DMS53 (cell line): ENCODE data around the gene HPCAL1.

Experiments used
- DNase-seq: peaks from one replicate; lab custom pipeline; 2025; lab: John Stamatoyannopoulos, UW

Gene HPCAL1

DNA sequence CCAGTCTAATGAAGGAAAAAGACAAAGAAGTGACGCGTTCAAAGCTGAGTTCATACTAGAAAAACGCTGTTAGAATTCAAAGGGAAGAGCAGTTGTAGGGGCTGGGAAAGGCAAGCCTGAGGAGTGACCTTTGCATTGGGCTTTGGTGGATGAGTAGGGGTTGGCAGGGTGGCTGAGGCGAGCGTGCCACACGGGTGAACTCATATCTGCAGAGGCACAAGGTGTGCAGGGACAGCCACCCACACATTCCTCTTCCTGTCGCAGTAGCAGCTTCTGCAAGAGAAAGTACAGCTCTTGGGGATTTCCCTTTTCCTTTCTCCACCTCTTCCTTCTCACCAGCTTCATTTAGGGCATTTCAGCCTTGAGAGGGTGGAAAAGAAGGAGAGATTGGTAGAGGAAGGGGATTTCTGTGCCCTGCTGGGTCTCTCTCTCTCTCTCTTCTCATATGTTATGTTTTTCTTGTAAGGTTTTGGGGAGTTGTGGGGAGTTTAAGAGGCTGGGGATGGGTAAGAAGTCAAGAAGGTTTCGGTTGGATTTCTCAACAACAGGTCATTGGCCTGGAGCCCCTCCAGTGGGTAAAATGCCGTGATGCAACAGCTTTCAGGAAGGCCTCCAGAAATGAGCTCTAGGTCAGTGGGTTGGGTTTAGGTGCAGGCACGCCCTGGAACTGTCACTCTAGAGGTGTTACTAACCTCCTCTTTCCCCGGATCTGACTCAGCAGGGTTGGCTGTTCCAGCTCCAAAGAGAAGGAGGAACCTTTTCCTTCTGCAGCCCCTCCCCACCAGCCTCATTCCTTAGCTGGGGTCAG is 105.3 kb downstream of the HPCAL1 start:
- peak; percentile 91 for DNase-seq

DNA sequence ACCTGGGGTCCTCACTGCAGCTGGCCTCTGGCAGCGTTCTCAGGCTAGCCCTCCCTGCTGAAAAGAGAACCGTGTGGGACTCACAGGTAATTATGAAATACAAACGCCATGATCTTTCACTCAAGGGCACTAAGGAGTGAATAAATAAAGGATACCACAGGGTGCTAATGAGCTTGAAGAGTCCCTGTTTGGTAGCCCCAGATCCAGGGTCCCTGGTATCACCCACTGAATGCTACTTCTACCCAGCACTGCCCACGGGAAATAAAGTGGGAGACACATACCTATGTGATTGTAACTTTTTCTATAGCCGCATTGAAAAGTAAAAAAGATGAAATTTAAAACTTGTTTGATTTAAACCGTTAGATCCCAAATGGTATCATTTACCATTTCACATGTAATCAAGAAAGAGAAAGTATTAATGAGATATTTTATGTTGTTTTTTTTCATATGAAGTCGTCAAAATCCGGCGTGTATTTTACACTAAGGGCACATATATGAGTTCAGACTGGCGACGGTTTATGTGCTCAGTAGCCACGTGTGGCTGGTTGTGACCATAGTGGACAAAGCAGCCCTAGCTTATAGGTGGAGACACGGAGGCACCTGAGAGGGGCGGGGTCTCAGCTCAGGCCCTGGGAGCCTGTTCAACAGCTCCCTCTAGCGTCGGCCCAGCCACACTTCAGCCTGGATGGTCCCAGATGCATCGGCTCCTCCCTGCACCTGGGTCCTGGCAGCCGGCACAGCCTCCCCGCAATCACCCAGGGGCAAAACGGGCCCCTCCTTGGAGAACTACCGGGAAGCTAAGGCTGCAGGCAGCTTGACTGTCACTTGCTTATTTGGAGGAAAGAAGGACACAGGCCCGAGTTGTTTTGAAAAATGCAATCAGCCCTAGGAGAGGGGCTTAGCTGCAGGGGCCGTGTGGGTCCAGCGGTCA is 106.2 kb downstream of the HPCAL1 start:
- peak; percentile 94 for DNase-seq

DNA sequence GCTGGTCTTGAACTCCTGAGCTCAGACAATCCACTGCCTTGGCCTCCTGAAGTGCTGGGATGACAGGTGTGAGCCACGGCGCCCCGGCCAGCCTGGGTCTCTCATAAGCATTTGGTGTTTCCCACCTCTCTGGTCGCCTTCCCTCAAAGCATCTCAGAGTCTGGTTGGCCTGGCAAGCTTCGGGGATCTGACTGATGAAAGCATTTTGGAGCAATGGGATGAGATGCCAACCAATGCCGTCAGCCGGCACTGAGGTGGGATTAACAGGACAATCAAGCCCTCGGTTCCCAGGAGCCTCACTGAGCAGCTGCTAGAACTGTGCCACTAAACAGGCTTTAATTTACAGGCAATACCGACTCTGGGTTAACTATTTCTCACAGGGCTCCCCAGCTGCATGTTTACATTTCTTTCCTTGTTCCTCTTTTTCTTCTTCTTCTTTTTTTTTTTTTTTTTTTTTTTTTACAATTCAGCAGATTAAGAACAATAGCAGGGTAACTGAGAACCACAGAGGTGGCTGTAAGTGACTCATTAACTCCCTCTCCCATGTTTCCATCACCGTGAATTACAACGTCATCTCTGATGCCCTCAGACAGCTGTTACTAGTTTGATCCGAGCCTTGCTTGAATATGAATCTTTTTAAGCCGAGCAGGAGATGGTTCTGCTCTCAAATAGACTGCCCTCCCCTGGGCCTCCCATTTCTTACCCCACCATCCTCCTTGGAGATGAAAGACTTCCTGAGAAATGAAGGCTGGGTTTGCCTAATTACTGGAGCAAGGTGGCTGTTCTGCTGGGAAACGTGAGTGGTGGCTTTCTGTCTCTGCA is 107.5 kb downstream of the HPCAL1 start:
- no peak for DNase-seq

DNA sequence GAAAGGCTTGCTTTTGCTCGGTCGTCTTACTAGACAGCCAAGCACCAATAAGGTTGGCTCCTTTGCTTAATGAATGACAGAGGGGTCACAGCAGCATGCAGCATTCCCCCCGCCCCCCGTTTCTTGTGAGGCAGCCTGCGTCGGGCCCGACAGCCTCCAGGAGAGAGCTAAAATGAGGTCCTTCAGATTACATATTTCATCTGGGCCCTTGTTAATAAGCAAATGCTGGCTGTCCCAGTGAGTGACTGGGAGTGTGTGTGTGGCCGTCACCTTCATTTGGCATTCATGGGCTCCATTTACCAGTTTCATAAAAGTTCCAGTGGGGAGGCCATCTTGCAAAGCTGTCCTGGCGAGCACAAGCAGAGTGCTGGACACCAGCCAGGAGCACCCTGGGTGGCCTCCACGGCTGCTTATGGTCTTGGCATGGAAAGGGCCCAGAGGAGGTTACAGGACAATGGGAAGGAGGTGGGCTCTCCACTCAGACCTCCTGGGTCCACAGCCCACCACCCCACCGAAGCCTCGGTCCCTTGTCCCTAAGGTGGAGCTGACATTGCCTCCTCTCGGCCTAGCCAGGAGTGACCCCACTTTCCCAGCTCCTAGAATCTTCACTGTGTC is 108.2 kb downstream of the HPCAL1 start:
- DNase-seq = no peak

DNA sequence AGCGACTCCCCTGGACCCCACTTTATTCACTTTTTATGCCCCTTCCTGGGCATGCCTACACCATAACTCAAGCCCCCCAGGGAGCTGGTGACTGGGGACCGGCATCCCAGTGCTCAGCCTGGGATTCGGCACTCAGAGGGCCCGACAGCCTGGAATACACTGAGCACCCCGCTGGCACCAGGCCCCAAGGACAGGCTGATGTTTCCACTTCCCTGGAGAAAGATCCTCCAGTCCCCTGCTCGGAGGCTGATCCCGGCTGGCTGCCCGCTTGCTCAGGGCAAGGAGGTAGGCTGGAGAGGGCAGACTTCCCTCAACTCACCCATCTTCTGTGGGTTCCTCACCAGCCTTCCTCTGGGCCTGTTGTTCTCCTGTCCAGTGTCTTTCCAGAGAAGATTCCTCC is 108.9 kb downstream of the HPCAL1 start:
- no peak for DNase-seq

DNA sequence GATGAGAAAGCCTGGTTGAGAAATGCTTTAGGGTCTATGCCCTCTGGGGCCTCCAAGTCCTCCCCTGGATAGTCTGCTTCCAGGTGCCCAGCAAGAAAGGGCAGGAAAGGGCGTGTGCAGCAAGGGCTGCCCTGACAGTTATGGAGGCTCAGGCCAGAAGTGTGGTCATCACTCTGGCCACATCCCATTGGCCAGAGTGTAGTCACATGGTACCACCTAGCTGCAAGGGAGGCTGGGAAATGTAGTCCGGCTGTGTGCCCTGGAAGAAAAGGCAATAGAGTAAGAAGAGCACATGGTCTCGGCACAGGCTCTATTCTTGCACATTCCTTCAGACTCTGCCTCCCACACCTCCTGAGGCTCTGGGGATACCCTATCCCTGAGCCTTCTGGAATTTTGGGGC is 109.7 kb downstream of the HPCAL1 start:
- peak; percentile 58 for DNase-seq

DNA sequence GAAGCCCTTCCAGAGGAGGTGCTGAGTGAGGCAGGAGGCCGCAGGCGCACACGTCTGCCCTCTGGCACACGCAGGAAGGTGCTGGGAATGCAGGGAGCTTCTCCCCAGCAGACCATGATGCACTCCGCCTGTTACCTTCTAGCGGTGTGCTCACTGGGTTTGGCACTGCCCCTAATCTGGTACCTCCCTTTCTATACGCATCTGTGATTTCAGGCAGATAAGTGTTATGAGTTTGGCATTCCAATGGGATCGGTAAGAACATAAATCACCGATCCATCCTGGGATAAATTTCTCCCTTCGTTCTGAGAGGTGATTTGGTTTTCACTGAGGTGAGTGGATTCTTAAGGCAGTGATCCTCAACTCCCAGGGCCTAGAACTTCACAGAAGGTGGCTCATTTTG is 110.8 kb downstream of the HPCAL1 start:
- DNase-seq = peak; percentile 13

DNA sequence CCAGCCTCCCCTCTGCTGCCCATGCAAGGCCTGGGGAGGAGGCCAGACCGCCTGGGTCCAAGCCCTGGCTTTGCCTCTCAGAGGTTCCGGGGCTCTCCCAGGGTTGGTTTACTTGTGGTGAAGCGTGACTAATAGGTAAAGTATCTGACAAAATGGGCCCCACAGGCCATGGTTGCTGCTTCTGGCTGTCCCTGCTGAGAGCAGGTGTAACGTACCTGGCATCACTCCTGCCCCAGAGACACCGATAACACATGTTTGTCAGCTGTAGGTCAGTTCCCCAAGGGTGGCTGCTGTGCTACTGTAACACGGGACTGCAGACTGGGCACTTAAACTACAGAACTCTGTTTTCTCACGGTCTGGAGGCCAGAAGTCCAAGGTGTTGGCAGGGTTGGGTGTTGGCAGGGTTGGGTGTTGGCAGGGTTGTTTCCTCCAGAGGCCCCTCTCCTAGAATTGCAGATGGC is 111.3 kb downstream of the HPCAL1 start:
- peak; percentile 63 for DNase-seq

DNA sequence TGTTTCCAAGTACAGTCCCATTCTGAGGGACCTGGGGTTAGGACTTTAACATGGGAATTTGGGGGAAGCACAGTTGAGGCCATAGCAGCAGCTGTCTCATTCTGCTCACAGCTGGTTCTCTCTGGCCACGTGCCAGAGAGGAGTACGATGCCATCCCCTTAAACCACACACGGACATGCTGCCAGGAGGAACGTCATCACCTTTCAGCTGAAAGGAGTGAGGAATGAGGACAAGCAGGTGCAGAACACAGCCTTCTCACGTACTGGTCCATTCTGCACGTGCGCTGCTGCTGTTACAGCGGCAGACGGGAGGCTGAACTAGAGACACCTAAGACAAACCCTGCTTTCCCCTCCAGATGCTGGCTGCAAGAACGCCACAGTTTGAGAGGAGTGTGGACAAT is 111.9 kb downstream of the HPCAL1 start:
- peak; percentile 80 for DNase-seq

DNA sequence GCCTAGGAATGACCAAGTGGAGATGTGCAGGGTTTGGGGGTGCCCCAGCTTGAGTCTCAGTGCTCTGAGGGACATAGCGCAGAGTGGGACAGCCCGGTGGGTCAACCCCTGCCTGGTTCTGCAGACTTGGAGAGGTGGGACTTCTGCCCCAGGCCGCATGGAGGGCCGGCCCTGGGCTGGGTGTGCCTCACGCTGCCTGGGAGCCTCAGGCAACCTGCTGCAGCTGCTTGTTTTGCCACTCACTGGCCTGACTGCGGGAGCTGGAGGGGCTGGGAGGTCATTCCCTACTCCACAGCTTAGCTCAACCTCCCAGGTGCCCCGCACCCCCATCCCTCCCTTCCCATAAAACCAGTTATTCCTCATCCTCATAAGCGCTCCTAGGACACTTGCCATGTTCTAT is 112.3 kb downstream of the HPCAL1 start:
- DNase-seq = peak; percentile 16

DNA sequence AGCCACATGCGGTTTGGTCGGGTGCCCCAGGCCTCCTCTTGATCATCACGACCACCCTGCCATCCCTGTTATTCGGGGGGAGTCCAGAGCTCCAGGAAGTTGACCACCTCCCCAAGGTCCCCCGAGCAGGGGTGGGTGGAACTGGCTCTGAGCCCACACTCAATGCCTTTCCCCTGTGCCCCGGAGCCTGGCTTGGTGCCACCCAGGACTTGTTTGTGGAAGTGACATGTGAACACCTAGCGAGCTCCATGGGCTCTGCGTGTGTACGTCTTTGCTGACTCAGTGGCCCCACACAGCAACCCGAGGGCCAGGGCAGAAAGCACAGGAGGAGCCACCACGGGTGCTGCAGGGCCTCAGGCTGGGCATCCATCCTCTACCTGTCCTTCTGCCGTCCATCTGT is 112.9 kb downstream of the HPCAL1 start:
- no peak for DNase-seq

DNA sequence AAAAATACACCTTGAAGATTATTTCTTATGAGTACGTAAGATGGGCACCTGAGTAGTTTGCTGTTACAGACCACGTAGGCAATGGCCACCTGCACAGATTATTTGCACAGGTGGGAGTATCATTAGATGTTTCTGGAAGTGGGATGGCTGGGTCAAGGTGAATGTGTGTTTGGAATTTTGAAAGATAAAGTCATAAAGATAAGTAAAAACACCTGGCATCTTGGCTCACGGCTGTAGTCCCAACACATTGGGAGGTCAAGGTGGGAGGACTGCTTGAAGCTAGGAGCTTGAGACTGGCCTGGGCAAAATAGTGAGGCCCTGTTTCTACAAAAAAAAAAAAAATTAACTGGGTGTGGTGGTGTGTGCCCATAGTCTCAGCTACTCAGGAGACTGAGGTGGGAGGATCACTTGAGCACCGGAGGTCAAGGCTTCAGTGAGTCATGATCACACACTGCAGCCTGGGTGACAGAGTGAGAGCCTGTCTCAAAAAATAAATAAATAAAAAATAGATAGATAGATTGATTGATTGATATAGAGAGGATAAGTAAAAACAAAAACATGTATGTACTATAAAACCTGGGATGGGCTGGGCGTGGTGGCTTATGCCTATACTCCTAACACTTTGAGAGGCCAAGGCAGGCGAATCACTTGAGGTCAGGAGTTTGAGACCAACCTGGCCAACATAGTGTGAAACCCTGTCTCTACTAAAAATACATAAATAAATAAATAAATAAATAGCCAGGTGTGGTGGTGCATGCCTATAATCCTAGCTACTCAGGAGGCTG is 115.0 kb downstream of the HPCAL1 start:
- DNase-seq = no peak

DNA sequence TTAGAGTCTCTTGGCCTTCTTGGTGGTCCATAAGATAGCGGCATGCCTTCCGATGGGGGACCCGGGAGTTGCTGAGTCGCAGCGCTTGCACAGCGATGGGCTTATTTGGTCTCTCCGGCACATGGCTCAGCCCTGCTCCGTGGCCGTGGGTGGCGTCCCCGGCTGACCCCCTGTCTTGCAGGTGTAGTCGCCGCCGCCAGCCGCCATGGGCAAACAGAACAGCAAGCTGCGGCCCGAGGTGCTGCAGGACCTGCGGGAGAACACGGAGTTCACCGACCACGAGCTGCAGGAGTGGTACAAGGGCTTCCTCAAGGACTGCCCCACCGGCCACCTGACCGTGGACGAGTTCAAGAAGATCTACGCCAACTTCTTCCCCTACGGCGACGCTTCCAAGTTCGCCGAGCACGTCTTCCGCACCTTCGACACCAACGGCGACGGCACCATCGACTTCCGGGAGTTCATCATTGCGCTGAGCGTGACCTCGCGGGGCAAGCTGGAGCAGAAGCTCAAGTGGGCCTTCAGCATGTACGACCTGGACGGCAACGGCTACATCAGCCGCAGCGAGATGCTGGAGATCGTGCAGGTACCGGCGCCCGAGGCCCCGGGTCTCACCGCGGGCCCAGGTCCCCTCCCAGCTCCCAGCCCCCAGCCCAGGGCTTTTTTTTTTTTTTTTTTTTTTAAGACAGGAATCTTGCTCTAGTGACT is 117.0 kb downstream of the HPCAL1 start:
- DNase-seq = no peak

DNA sequence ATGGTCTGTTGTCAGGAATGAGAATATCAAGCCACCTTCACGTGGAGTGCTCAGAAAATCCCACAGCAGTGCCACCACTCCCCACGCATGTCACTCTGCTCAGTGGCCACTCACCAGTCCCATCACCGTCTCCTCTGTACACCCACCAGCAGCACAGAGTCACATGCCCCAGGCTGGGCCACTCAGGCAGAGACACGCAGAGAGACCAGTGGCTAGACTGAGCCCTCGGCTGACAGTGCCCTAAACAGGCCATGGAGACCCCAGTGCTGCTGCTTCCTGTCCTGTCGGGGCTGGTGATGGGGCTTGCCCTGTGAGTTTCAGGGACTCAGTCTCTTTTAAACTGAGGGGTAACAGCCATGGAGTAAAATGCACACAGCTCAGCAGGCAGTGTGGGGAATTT is 119.5 kb downstream of the HPCAL1 start:
- DNase-seq = no peak

DNA sequence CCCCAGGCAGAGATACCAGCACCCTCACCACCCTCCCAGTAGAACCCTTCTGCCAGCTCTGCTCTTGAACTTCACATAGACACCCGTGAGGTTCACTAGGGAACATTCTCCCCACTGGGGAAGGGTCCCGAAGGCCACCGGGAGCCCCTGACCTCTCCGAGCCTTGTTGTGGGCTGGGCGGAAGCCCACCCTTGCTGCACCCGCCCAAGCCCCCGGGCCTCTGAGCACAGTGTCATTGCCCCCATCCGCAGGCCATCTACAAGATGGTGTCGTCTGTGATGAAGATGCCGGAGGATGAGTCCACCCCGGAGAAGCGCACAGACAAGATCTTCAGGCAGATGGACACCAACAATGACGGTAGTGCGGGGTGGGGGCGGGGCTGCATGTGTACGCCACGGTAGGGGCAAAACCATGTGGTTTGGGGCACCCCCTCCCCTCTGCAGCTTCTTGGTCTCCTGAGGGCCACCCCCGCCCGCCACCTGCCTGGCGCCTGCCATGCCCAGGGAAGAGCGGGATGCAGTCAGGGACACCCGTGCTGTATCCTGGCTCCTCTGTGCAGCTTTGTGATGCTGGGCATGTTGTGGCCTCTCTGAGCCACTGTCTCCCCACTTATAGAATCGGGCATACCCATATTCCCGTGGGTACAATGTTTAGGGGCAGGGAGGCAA is 120.2 kb downstream of the HPCAL1 start:
- no peak for DNase-seq

DNA sequence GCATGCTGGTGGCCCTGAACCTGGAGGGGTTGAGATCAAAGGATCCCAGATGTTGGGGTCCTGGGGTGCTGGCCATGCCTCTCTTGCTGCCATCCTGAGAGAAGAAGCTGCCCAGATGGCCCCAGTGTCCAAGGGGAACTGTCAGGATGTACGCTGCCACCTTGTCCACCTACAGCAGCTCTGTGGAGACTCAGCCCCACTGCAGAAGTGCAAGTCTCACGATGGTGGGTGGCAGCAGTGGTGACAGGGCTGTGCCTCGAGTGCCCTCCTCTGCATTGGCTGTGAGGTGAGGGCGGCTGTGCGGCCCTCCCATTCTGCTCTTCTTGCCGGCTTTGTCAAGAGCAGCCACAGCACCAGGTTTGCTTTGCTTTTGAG is 120.7 kb downstream of the HPCAL1 start:
- no peak for DNase-seq

DNA sequence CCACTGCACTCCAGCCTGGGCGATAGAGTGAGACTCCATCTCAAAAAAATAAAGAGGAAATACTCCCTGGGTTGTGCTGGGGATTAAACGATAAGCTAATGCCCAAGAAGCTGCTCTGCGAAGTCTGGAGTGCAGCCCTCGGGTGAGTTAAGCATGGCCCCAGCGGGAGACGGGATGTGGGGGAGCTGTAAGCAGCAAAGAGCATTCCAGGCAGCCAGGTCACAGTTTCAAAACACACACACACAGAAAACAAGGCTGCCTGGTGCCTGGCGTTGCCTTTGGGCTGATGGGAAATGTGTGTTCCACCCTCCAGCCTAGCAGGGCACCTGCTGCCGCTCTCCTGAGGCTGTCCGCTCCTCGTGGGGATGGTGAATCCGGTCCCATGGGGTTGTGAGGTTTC is 121.3 kb downstream of the HPCAL1 start:
- no peak for DNase-seq

DNA sequence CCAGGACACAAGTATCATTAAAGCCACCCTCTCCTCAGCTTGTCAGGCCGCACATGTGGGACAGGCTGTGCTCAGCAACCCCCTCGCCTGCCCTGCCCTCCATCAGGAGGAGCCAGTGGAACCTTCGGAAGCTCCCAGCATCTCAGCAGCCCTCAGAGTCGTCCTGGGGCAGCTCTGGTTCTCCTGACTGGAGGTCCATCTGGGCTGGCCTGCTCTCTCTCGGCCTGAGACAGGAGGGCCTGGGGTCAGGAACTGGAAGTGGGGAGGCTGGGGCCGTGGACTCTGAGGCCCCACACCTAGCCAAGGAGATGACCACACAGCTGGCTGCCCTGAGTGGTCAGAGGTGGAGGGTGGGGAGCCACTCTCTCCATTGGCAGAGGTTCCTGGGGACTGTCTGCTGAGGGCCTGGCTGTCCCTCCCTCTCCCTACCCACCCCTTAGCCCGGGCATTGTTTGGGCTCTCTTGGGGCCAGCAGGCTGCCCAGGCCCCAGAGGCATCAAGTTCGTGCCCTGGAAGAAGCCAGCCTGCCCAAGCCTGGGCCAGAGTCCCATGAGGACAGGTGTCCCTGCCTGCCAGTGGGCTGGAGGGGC is 122.3 kb downstream of the HPCAL1 start:
- no peak for DNase-seq

DNA sequence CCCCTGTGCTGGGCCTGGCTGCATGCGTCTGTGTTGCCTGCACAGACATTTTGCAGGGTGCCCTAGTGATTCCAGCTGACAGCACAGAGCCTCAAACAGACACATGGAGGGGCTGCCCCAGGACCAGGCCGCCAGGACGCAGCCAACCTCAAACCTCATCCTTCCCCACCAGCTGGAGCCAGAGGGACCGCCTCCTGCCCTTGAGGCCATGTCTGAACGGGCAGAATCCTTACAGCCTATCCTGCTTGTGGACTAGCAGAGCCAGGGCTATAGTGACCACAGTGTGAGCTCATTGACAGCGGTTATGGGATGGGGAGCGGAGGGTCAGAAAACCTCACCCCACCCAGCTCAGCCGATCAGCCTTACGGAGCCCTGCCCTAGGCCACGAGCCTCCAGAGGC is 123.0 kb downstream of the HPCAL1 start:
- DNase-seq = no peak
